T-helper 1 cell treated with Interleukin-12 subunit alpha and Interleukin-12 subunit beta and Interleukin-4 antibody, amounts not matched to agents 30 ng/mL and 1 ng/mL, for 36 hours (primary cell): Measurements from ENCODE around the gene MPZL3. TPM values are rescaled to one million over a fixed set of nuclear protein-coding genes. Genes with fewer than 3 reads are reported as not detected.

ENCODE experiments used
- intact Hi-C: fragments of 100-400 bp; cut with micrococcal nuclease; formaldehyde crosslinking; loops from one replicate; pipeline ENCODE4 v1.15.1; 2024
- total RNA-seq: library from RNA; stranded (reverse); gene quantifications from 2 replicates; pipeline ENCODE4 v1.2.3, GENCODE V29; 2022

MPZL3 gene
- total RNA-seq, 1 donor from 2014 or later = 23.9 TPM

- intact Hi-C loops = no loop called here
Observed at GRCh38 chr11:118214210-118214914, 37.8 kb downstream of the MPZL3 start.

- intact Hi-C loops = no loop called here
Observed at GRCh38 chr11:118213781-118214180, 38.4 kb downstream of the MPZL3 start.

GRCh38 chr11:118213201-118213600, 39.0 kb downstream of the MPZL3 start:
- intact Hi-C loops = no loop called here

GRCh38 chr11:118212781-118213191, 39.4 kb downstream of the MPZL3 start:
- intact Hi-C loops = no loop called here

- intact Hi-C loops = no loop called here
Observed at GRCh38 chr11:118212131-118212725, 39.9 kb downstream of the MPZL3 start.

GRCh38 chr11:118211006-118211405, 41.2 kb downstream of the MPZL3 start:
- intact Hi-C loops = no loop called here

GRCh38 chr11:118210323-118210722, 41.8 kb downstream of the MPZL3 start:
- intact Hi-C loops = no loop called here

- intact Hi-C loops = no loop called here
Observed at GRCh38 chr11:118209033-118209432, 43.1 kb downstream of the MPZL3 start.

GRCh38 chr11:118207079-118207478, 45.1 kb downstream of the MPZL3 start:
- intact Hi-C loops = no loop called here

GRCh38 chr11:118206391-118207031, 45.7 kb downstream of the MPZL3 start:
- intact Hi-C loops = loop anchor here (1.0 kb wide), 1 partner anchor 11 kb away; no protein-coding TSS in a partner anchor

GRCh38 chr11:118205606-118206378, 46.4 kb downstream of the MPZL3 start:
- intact Hi-C loops = loop anchor here (1.0 kb wide), 1 partner anchor 12 kb away; no protein-coding TSS in a partner anchor

- intact Hi-C loops = loop anchor here (1.0 to 5.0 kb wide), 5 partner anchors 14 to 239 kb away; partner anchors contain the start of gene MPZL3
Observed at GRCh38 chr11:118202599-118203422, 49.4 kb downstream of the MPZL3 start.

- intact Hi-C loops = loop anchor here (1.0 to 5.0 kb wide), 5 partner anchors 15 to 240 kb away; partner anchors contain the start of gene MPZL3
Observed at GRCh38 chr11:118201966-118202365, 50.2 kb downstream of the MPZL3 start.

GRCh38 chr11:118200901-118201680, 51.1 kb downstream of the MPZL3 start:
- intact Hi-C loops = loop anchor here (5.0 kb wide), 1 partner anchor 241 kb away; no protein-coding TSS in a partner anchor

- intact Hi-C loops = loop anchor here (5.0 kb wide), 1 partner anchor 242 kb away; no protein-coding TSS in a partner anchor
Observed at GRCh38 chr11:118200497-118200896, 51.7 kb downstream of the MPZL3 start.

GRCh38 chr11:118199135-118199534, 53.0 kb downstream of the MPZL3 start:
- intact Hi-C loops = loop anchor here (2.0 kb wide), 2 partner anchors 146 to 368 kb away; partner anchors contain the start of gene CD3G

- intact Hi-C loops = loop anchor here (1.0 to 2.0 kb wide), 7 partner anchors 53 to 368 kb away; partner anchors contain the start of gene CD3G
Observed at GRCh38 chr11:118198370-118198769, 53.8 kb downstream of the MPZL3 start.

- intact Hi-C loops = no loop called here
Observed at GRCh38 chr11:118194835-118195627, 57.1 kb downstream of the MPZL3 start.
